NT2/D1 (cell line): Measurements from ENCODE around the gene COL23A1.

Experiments used
- DNase-seq: peaks from one replicate; pipeline ENCODE4 v3.0.0-alpha.2; 2011; ENCODE audit warnings: low read depth, low spot score
- H3K27me3 ChIP-seq: 2 replicates; pipeline ENCODE4 v1.6.0; 2011; ENCODE audit warnings: mild to moderate bottlenecking; ENCODE audit not compliant: insufficient read length, insufficient read depth
- H3K36me3 ChIP-seq: 2 replicates; pipeline ENCODE4 v1.6.1; 2011; ENCODE audit warnings: mild to moderate bottlenecking, low read length, mixed read lengths; ENCODE audit not compliant: insufficient read depth, insufficient read length
- H3K4me1 ChIP-seq: 2 replicates; pipeline ENCODE4 v1.5.1; 2011; ENCODE audit not compliant: insufficient read depth, insufficient read length
- H3K4me3 ChIP-seq: 2 replicates; pipeline ENCODE4 v1.5.1; 2011; ENCODE audit warnings: low read depth; ENCODE audit not compliant: insufficient read length
- H3K9ac ChIP-seq: 2 replicates; pipeline ENCODE4 v1.6.0; 2011; ENCODE audit warnings: low read depth; ENCODE audit not compliant: insufficient read length
- H3K9me3 ChIP-seq: 2 replicates; pipeline ENCODE4 v1.5.1; 2011; ENCODE audit warnings: mild to moderate bottlenecking, low read length; ENCODE audit not compliant: insufficient read depth
- SUZ12 ChIP-seq: IDR thresholded peaks from 2 replicates; pipeline ENCODE4 v1.6.1; 2011; ENCODE audit not compliant: insufficient read length, insufficient read depth; ENCODE audit errors: extremely low read depth
- YY1 ChIP-seq: IDR thresholded peaks from 2 replicates; pipeline ENCODE4 v1.6.1; 2011; ENCODE audit not compliant: insufficient read length, insufficient read depth
- ZNF274 ChIP-seq: IDR thresholded peaks from 2 replicates; pipeline ENCODE4 v1.6.1; 2011; ENCODE audit warnings: mild to moderate bottlenecking, low read depth, low read length

The COL23A1 gene

DNA sequence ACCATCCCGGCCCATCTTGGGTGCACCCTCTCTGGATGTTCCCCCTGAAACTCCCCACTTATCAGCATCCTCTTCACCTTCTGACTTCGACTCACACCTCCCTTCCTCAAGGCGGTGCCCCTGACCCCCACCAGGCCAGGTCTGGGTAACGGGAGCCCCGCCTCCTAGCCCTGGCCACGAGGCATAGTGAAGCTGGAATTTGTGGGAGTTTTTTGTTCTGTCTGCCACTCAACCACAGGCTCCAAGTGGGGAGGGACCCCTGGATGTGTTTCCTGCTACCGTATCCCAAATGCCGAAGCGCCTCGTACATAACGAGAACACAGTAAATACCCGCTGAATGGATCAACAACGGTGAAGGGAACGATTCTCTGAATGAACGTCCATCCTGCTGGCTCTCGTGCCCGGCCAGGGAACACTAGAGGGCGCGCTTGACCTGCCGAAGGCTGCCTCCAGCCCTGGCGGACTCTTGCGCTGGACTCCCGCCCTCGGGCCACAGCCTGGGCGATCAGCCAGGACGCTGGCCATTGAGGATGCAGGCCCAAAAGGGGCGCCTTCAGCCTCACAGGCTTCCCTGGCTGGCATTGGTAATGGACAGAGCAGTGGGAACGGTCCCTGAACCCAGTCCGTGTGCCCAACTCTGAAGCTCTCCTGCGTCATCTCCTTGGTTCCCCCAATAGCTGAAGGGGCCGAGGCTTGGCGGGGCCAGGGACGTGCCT lies 310.3 kb downstream of the COL23A1 start:
- peak; percentile 62 for DNase-seq

GRCh38 chr5:178279026-178279722 lies 311.0 kb downstream of the COL23A1 start:
- Histone ChIP-seq H3K4me3 (no peak overlapping the region), H3K9me3 (peaks cover 18% of the 10 kb centered on the region), H3K27me3 (peaks cover 9% of the 10 kb centered on the region), H3K36me3 (no peaks in the 10 kb centered on the region), H3K4me1 (peaks cover 13% of the 10 kb centered on the region), H3K9ac (no peak overlapping the region)
- TF ChIP-seq YY1 (no peak), ZNF274 (no peak), SUZ12 (no peak)
- DNase-seq = no peak

More for the DNA sequence above, 310.3 kb downstream of the COL23A1 start:
- Histone ChIP-seq H3K9ac (no peak overlapping the region), H3K27me3 (peaks cover 9% of the 10 kb centered on the region), H3K36me3 (no peaks in the 10 kb centered on the region), H3K4me1 (peaks cover 10% of the 10 kb centered on the region), H3K9me3 (peaks cover 21% of the 10 kb centered on the region), H3K4me3 (no peak overlapping the region)
- TF ChIP-seq YY1 = no peak
- TF ChIP-seq SUZ12 = no peak
- TF ChIP-seq ZNF274 = no peak

DNA sequence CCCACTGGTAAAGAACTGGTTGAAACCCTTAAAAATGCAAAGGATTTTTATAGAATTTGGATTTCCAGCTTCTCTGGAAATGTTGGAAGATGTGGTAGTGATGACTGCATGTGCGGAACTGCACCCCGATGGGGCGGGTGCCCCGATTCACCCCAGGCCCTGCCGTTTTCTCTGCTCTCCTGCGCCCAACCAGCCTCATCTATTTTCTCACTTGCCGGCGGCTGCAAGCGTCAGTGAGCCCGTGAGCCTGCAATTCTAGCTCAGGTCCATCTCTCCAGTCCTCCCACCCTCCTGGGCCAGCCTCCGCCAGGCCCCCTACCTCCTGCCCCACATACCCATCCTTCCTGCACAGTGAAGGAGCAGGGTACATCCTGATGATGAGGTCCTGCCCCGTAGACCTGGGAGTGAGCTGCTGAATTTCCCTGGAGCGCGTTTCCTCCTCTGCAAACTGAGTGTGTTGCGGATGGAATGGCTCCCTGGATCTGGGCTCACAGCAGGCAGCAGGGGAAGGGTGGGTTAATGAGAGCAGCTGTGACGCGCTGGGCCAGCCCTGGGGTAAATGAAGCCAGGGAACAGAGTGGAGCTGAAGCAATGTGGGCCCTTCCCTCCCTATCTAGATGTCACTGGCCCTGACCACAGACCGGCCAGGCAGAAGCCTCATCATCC lies 311.7 kb downstream of the COL23A1 start:
- Histone ChIP-seq H3K9ac (no peak overlapping the region), H3K9me3 (peaks cover 11% of the 10 kb centered on the region), H3K27me3 (peaks cover 9% of the 10 kb centered on the region), H3K4me1 (peaks cover 16% of the 10 kb centered on the region), H3K36me3 (no peaks in the 10 kb centered on the region), H3K4me3 (no peak overlapping the region)
- no peak for DNase-seq
- TF ChIP-seq ZNF274 (no peak), SUZ12 (no peak), YY1 (no peak)

DNA sequence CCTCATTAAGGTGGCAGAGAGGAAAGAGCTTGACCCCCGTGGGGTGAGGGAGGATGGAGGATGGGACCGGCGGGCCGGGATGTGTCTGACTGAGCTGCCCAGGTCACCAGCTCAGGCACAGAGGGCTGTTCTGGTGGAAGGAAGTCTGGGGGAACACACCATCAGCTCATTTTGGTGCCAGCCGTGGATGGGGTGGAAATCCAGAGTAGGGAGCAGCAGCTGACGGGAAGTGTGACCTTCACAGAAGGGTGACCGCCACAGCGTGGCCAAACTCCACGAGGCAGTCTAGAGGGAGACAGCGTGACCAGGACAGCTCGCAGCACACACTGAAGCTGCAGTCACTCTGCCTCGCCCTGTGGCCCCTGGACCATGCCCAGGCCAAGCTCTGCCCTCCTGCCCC lies 312.3 kb downstream of the COL23A1 start:
- H3K4me1 ChIP-seq = peaks cover 17% of the 10 kb centered on the region
- no peak for TF ChIP-seq ZNF274
- TF ChIP-seq SUZ12 = no peak
- no peak for TF ChIP-seq YY1
- peaks cover 10% of the 10 kb centered on the region; the same call in 1 of the 2 replicates for H3K9me3 ChIP-seq
- DNase-seq = no peak
- H3K36me3 ChIP-seq = no peaks in the 10 kb centered on the region
- no peak overlapping the region for H3K4me3 ChIP-seq
- peaks cover 9% of the 10 kb centered on the region for H3K27me3 ChIP-seq
- H3K9ac ChIP-seq = no peak overlapping the region

DNA sequence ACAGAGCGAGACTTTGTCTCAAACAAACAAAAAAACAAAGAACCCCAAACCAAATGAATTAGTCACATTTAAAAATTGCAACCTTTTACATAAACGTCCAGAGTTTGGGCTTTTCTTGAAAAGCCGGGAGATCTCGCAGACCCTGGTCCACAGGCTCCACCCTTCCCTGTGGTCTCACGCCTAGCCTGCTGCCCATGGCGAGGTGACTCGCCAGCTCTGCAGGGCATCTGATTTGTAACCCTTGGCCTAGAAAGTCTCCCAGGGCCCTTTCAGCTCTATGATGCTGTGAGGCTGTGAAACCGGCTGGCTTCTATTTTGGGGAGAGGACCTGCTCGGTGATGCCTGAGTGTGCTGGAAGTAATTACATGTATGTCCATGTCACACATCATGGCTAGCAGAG lies 312.8 kb downstream of the COL23A1 start:
- TF ChIP-seq YY1 = no peak
- no peak for TF ChIP-seq ZNF274
- no peak for TF ChIP-seq SUZ12
- no peaks in the 10 kb centered on the region for H3K36me3 ChIP-seq
- peaks cover 10% of the 10 kb centered on the region; the same call in 1 of the 2 replicates for H3K9me3 ChIP-seq
- H3K4me1 ChIP-seq = peaks cover 17% of the 10 kb centered on the region
- H3K9ac ChIP-seq = no peak overlapping the region
- DNase-seq = no peak
- H3K4me3 ChIP-seq = no peak overlapping the region
- H3K27me3 ChIP-seq = peaks cover 9% of the 10 kb centered on the region

- no peaks in the 10 kb centered on the region for H3K36me3 ChIP-seq
- DNase-seq = no peak
Observed at GRCh38 chr5:178274781-178275537, 315.2 kb downstream of the COL23A1 start.

More at GRCh38 chr5:178274781-178275537, 315.2 kb downstream of the COL23A1 start:
- Histone ChIP-seq H3K9me3 (peaks cover 10% of the 10 kb centered on the region; the same call in 1 of the 2 replicates), H3K27me3 (peaks cover 12% of the 10 kb centered on the region), H3K9ac (no peak overlapping the region), H3K4me3 (no peak overlapping the region), H3K4me1 (peaks cover 14% of the 10 kb centered on the region)
- TF ChIP-seq SUZ12 = no peak
- TF ChIP-seq ZNF274 = no peak
- no peak for TF ChIP-seq YY1
